ENCODE results near the gene EVA1A.
"Not testable (repeated sequence)": the region's sequence is repeated elsewhere in the genome, so short reads cannot be mapped to it uniquely, and the experiment has no call there.

EVA1A gene

DNA sequence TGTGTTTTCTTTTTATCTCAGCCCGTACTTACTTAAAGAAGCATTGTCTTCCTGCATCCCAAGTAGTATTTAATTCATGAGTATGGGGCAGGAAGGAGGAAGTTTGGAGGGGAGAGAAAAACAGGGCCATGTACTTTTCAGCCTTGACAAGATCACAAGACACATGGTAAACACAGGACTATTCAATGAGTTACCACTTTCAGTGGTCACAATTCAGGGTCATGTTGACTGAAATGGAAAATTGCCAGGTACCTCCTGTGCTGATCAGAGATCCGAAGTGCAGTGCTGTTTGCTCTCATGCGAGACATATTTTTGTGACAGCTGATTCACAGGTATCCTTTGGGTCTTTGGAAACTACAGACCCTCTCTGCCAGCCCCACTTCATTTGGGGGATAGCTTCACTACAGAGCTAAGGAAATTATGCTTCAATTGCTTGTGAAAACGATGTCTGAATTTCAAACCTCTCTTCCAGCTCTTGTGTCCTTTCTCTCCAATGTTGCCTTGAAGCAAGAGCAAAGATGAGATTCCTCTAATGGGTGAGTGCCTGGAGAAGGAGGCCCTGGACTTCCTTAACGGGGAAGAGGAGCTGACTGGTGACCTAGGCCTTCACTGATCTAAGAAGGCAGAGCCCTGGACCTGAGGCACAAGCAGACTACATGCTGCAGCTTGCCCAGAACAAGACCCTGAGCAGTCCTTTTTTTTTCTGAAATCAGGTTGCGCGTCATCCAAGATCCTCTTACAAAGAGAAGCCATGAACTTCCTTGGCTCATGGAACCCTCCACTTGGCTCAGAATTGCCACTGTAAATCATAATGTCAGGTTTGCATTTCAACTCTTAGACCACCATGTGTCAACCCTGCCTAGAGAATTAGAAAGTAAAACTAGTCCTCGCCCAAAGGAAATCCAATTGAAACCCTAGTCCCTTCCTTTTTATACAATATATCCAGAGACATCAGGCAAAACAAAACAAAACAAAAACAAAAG lies 44.1 kb downstream of the EVA1A start:
- DNase-seq: no peak

DNA sequence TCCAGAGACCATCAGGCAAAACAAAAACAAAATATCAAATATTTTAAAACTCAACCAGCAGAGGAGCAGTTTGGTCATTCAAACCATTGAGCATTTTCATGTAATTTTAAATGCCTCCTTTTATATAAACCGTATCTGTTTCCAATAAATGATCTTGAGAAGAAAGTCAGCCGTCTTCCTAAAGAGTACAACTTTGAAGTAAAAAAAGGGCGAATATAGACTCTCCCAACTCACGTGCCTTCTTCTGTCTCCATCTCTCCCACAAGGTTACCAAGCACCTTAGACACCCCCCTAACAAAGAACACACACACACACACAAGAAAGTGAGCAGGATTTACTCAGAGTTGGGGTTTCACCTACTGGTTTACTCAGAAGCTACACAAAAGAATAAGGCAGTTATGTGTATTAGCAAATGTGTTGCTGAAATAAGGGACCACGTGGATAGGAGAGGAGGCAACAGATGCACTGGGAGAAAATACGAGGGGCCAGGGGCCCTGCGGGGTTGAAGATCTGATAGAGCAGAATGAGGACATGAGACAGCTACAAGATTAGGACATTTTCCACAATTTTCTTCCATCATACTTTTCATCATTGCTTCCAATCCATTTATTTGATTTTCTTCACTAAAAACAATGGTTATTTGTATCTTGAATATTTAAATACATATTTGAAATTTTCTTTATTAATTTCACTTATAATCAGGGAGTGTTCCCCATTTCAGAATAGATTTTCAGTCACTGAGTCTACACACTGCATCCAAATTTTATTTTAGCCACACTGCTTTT lies 45.0 kb downstream of the EVA1A start:
- no peak for DNase-seq

DNA sequence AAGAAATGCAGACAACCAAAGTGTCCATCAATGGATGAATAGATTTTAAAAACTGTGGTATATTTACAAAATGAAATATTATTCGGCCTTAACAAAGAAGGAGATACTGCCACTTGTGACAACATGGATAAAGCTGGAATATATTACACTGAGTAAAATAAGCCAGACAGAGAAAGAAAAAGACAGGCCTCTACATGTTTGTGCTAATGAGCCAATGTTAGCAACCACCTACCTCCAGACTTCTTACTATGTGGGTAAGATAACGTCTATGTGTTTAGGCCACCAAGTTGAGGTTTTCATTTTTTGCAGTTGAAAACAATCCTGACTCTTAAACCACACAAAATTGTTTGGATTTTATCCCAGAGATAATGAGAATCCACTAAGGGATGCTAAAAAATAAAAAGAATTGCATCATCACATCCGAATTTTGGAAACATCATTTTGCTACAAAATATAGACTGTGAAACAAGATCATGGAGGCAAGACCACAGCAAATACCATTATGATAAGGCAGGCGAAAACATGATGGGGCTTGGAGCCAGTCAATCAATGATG lies 47.0 kb downstream of the EVA1A start:
- no peak for DNase-seq

DNA sequence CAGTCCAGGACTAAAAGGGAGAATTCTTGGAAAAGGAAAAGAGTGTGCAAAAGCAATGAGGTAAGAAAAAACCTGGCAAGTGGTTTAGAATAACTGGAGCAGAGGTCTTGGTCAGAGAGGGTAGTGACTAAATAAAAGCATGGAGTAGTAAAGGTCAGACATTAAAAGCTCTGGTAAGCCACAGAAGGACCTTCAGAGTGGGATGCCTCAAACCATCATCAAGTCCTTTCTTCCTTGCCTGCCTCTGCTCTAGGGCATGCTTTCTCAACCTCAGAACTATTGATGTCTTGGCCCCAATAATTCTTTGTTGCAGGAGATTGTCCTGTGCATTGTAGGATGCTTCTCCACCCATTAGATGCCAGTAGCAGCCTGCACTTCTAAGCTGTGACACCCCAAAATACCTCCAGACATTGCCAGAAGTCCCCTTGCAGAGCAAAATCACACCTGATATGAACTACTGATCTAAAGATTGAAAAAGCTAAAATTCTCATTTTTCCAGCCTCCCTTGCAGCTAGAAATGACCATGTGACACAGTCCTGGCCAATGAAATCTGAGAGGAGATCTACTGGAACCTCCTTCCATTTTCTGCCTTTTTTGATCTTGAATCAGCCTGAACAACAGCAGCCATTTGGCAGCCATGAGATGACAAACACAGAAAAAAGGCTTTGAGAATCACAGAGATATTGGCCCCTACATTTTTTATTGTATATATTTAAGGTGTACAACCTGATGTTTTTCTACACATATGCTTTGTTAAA lies 48.1 kb downstream of the EVA1A start:
- no peak for DNase-seq

DNA sequence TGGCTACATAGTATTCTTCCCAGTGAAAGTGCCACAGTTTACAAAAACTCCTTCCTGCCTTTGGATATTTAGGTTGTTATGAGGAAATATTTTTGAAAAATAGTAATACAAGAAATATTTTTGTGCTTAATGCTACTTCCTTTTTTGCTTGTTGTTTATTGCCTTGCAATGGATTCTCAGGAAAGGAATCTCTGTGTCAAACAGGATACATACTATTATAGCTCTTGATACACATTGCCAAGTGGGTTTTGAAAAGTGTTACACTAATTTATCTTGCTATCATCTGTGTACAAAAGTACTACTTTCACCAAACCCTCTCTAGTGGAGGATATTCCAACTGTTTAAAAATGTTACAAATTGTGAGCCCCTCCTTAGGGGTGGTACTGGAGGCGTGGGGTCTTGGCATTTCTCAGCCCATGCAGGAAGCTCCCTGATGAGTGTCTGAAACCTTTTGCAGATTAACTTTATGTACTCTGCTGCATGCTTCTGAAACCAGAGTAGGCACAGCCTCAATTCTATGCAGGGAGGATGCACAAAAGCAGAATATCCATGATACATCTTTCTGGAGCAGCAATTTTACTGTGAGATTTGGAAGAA lies 54.5 kb downstream of the EVA1A start:
- no peak for DNase-seq

DNA sequence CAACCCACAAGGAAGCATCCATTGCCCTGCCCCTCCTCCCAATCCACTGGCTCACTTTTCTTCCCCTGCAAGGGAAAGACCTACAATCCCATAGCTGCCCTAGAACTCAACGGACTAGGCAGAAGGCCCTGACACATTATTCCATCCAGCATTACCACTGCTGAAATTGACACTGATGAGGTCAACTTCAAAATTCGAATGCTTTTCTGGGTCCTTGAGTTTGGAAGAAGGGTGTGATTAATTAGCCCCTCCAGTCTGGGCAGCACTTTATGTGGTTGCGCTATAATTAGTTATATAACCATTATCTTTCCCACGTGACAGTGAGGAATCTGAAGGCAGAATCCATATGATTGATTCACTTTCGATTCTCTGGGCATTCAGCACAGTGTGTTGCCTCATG lies 55.7 kb downstream of the EVA1A start:
- DNase-seq: no peak

DNA sequence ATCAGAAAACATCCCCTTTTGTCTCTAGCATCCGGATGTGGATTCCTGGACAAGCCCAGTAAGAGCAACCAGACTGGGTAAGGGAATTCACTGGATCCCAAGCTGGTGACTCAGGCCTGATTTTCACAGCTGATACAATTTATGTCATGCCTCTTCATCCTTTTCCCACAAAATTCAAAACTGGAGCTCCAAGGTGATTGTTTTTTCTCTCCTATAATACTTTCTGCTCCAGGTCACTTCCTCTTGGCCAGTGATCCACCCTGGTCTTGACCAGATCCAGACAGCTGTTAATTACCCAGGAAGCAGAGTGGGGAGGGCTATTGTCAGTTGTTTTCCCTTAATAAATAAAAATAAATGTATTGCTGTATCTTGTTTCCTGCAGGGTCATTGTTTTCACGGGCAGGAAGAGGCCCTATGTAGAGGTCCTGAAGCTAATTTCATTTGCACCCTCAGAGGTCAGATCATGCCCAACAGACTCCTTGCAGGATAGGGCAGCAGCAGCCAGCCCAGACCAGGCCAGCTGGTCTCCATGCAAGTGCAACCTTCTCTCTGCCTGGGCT lies 57.6 kb downstream of the EVA1A start:
- no peak for DNase-seq

DNA sequence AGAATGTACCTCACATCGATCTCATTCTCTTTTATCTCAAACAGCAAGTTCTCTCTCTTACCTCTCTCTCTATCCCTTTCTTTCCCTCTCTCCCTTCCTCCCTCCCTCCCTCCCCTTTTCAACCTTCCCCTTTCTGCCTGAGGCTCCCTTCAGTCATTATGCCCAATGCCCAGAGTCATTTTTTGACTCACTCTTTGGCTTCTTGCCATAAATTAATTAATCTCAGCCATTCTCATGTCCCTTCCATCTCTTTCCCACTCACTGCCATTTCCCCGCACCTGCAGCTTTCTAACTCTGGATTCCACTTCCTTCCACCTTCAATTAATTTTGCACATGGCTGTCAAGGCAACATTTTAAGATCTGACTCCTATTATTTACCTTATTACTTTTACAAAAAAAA lies 60.1 kb downstream of the EVA1A start:
- no peak for DNase-seq

DNA sequence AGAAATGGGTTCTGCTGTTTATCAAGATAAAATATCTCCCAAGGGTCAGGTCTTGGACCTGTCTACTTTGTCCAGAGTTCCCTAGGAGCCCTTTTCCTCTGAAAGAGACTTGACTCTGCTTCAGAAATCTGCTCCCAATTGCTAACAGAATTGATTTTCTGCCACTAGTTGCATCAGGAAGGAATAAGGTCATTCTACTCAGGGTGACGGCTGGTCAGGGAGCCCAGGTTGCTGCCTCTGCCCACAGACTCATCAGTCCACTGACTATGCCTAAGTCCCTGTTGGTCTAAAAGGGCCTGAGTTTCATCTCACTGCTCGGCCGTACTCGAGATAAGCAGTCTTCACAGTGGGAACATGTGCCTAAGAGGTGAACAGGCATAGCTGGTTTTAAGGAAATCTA lies 61.2 kb downstream of the EVA1A start:
- DNase-seq: no peak

DNA sequence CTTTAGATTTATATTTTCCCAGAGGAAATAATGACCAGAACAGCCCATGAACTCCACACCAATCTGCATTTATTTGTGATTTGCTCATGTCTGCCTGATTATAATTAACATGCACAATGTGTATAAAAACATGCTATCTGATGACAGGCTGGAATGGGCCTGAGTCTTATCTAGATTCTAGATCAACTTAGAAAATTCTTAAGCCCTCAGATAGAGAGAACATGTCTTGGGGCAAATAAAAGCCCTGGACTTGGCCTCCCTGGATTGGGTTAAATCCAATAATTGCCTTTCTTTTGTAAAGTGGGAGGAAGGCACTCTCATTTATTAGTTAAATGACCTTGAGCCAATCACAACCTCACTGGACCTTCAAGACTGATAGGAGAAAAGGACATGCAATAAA lies 61.8 kb downstream of the EVA1A start:
- no peak for DNase-seq

DNA sequence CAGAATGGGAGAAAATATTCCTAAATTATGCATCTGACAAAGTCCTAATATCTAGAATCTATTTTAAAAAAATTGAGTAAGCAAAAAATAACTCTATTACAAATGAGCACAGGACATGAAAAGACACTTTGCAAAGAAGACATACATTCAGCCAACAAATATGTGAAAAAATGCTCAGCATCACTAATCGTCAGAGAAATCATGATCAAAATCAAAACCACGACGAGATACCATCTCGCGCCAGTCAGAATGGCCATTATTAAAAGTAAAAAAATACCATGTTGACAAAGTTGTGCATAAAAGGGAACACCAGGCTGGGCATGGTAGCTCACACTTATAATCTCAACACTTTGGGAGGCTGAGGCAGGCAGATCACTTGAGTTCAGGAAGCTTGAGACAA lies 63.5 kb downstream of the EVA1A start:
- no peak for DNase-seq

DNA sequence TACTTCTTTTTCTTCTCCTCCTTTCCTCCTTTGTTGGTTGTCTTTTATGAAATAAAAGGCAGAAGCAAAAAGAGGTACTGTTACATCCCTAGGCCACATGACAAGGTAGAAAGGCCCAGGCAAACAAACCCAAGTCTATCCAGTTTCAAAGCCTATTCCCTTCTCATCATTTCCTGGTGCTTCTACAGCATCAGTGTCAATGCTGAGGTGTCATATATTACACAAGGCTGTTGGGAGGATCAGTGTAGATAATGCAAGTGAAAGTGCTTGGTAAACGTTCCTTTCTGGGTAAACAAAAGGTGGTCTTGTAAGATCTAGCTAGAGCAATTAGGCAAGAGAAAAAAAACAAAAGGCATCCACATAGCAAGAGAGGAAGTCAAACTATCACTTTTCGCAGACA lies 64.9 kb downstream of the EVA1A start:
- DNase-seq: no peak

DNA sequence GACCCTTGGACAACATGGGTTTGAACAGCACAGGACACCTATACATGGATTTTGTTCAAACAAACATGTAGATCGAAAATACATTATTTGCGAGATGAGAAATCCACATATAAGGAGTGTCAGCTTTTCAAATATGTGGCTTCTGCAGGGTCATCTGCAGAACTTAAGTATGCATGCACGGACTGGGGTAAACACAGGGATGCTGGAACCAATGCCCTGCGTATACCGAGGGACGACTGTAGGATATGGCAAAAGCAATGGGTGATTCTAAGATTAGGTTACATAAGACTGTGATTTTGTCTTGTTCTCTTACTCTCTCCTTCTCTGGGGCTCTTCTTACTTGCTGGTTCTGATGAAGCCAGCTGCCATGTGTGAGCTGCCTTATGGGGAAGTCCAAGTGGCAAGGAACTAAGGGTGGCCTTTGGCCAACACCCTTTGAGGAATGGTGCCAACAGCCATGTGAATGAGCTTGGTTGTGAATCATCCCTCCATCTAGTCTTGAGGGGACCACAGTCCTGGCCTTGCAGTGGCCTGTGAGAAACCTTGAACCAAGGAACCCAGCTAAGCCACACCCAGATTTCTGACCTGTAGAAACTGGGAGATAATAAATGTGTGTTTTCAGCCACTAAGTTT lies 66.5 kb downstream of the EVA1A start:
- DNase-seq: no peak

DNA sequence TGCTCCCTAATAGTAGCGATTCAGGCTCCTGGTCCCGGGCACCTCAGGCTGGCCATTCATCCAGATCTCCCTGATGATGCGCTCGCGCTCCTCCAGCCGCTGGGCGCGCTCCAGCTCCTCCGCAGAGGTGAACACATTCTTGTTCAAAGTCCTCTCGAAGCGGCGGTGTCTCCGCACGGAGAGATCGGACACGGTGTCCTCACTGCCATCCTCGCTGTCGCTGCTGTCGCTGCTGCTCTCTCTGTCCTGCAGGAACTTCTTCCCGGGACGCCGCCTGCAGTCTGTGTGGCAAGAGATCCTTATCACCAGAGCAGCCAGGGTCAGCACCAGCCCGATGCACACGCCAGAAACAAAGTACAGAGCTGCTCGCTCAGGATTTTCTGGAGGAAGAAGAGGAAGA lies 67.5 kb downstream of the EVA1A start:
- DNase-seq: no peak

DNA sequence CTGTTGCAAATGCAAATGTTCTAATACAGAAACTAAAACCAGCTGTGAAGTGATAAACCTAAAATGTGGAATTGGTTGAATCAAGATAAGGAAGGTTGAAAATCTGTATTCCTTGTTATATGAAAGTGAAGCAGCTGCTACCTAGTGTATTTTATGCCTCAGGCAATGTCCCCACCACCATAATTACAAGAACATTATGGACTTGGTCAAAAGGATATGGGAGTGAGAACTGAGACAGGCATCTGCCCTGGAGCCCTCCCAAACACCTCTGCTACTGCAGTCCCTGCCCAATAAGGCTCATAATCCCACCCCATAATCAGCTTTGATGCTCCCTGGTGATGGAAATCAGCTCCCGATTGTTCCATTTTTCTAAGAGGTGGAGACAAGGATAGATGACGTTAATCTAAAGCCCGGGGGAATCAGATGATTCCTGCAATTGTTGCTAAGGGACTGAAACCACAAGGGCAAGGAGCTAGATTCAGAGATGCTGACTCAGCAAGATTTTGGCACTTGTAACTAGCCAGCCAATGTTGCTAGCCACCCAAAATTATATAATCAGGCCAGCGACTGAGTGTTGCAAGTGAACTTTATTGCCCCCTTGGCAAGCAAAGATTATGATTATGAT lies 69.5 kb downstream of the EVA1A start:
- DNase-seq: no peak

DNA sequence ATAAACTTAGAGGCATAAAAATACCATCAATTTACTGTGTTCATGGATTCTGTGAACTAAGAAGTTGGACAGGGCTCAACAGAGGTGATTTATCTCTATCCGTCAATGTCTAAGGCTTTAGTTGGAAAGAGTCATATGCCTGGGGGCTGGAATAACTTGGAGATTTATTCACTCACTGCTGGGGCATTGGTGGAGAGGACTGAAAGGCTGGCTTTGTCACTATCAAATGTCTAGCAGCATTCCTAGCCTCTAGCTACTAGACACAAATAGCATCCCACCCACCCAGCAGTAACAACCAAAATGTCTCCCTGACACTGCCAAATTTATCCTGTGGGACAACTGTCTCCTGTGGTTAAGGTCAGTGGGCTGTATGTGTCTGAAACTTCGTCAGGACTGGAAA lies 71.0 kb downstream of the EVA1A start:
- DNase-seq: no peak

DNA sequence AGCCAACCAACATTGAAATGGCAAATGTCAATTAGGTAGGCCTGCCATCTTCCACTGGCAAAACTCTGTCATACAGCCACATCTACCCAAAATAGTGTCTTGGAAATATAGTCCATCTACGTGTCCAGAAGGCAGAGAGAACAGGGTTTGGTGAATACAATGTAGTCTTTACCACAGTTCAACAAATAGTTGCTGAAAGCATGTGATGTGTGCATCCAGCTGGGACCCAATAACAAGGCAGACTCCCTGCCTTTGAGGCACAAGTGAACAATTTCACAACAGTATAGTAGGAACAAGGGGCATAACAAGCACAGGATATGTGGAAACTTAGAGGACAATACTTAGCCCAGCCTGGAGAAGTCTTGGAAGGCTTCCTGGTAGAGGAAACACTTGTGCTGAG lies 72.6 kb downstream of the EVA1A start:
- no peak for DNase-seq

DNA sequence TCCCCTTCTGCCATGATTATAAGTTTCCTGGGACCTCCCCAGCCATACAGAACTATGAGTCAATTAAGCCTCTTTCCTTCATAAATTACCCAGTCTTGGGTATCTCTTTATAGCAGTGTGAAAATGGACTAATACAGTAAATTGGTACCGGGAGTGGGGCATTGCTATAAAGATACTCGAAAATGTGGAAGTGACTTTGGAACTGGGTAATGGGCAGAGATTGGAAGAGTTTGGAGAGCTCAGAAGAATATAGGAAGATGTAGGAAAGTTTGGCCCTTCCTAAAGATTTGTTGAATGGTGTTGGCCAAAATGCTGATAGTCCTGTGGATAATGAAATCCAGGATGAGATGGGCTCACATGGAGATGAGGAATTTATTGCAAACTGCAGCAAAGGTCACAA lies 74.0 kb downstream of the EVA1A start:
- DNase-seq: not testable (repeated sequence)

DNA sequence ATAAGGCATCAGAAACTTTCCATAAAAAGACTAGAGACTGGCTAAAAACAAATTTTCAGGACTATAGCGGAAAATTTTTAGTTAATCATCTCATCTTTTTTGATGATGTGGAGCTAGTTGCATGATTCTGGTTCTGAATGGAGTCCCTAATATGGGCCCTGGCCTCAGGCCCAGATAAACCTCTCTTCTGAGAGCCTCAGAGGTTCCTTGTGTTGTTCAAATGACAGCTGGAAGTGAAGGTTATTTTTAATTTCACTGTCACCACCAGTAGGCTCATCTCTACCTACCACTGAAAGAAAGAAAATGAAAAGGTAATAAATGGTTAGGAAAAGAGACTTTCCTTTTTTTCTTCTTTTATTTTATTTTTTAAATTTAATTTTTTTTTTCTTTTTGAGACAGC lies 75.9 kb downstream of the EVA1A start:
- no peak for DNase-seq

DNA sequence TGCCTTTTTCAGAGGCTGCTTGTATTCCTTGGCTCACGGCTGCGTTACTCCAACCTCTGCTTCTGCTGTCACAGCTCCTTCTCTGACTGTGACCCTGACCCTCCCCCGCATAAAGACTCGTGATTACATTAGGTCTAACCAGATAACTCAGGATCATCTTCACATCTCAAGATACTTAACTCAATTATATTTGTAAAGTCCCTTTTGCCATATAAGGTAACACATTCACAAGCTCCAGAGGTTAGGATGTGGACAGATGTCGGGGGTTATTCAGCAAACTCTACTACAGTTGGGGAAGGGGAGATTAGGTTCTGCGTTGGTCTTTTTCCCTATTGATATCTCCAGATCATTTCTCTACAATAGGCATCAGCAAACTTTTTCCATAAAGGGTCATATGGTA lies 76.9 kb downstream of the EVA1A start:
- no peak for DNase-seq

DNA sequence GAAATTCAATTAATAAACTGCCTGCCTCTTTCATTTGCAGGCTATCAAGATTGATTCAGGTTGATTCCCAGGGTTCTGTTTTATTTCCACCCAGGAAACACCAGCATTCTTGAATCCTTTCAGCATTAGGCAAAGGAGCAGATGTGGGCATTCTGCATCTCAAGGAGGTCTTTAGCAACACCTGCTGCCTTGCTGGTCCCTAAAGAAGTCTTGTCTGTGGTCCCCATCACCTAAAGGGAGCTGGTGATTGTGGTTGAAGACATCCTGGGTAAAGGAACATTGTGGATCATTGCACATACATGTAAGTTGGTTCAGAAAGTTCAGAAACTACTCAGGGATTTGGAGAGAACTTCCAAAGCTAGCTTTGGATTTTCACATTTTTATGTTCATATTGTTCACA lies 78.3 kb downstream of the EVA1A start:
- DNase-seq: no peak

Data from CD4-positive, alpha-beta T cell treated with Interleukin-12 subunit alpha and Interleukin-12 subunit beta, for 1 hour (primary cell).